GM12878 (cell line): Measurements from ENCODE around the gene MAPK1IP1L. TPM values are rescaled to one million over a fixed set of nuclear protein-coding genes. Genes with fewer than 3 reads are reported as not detected.
A peak's percentile ranks its signal among the peaks of the same experiment; 100 is the strongest.

Experiments used
- BHLHE40 ChIP-seq, 2 experiments: fragments of 450-650 bp in 1 of 2; IDR thresholded peaks; 2 replicates each; pipeline ENCODE4 v1.6.1; 2011 to 2017; ENCODE audit warnings: low read depth in 2 of 2, borderline replicate concordance in 1 of 2, improper control_type of control experiment in 1 of 2, low read length in 1 of 2, mild to moderate bottlenecking in 1 of 2
- EP300 ChIP-seq, 2 experiments: fragments of 150-350 bp in 1 of 2; IDR thresholded peaks; 2 replicates each; pipeline ENCODE4 v1.6.1; 2011 to 2012; ENCODE audit warnings: low read depth in 2 of 2, low read length in 2 of 2, borderline replicate concordance in 1 of 2, improper control_type of control experiment in 1 of 2, inconsistent platforms in 1 of 2; ENCODE audit not compliant: control insufficient read depth in 1 of 2
- NR2F1 ChIP-seq: fragments of 450-650 bp; conservative IDR thresholded peaks from 2 replicates; pipeline ENCODE4 v1.6.1; 2017; ENCODE audit warnings: mild to moderate bottlenecking
- polyA plus RNA-seq, 11 experiments: library from polyadenylated mRNA; depleted of rRNA in 4 of 11; unstranded in 6 of 11; stranded (reverse) in 5 of 11; fragments of >200 nt; fragmentation: Nextera tagmentation in 4 of 11; fragmentation: Illumina TruSeq in 1 of 11; extraction: Ambion mirVana in 4 of 11; extraction: Trizol in 1 of 11; gene quantifications; 1 replicate in 1 of 11; 2 replicates in 10 of 11; pipeline versions ENCODE4 v1.2.1 to v1.2.3, GENCODE V29; 2011 to 2016; ENCODE audit warnings: inconsistent platforms in 2 of 11, missing spikeins in 2 of 11, low read depth in 1 of 11
- total RNA-seq, 4 experiments: library from RNA; depleted of rRNA in 3 of 4; stranded (reverse); fragments of >200 nt in 3 of 4; fragmentation: Illumina TruSeq in 1 of 4; extraction: Trizol in 1 of 4; gene quantifications; 2 replicates each; pipeline versions ENCODE4 v1.2.1 to v1.2.3, GENCODE V29; 2013 to 2021
- TF ChIP-seq, protein P1 (sequence below): fragments of 450-650 bp; IDR thresholded peaks from 2 replicates; pipeline ENCODE4 v1.6.1; 2017; ENCODE audit warnings: mild to moderate bottlenecking, moderate library complexity
- TF ChIP-seq, protein P2 (sequence below): fragments of 450-650 bp; formaldehyde crosslinking; IDR thresholded peaks from 2 replicates; pipeline ENCODE4 v1.4.0; 2020; ENCODE audit warnings: mild to moderate bottlenecking, moderate library complexity
- TF ChIP-seq, protein P3 (sequence below): fragments of 450-650 bp; IDR thresholded peaks from 2 replicates; pipeline ENCODE4 v1.6.1; 2017; ENCODE audit warnings: mild to moderate bottlenecking, moderate library complexity
- TF ChIP-seq, protein P4 (sequence below): IDR thresholded peaks from 2 replicates; pipeline ENCODE4 v1.6.1; 2011; ENCODE audit warnings: low read depth, mild to moderate bottlenecking, low read length, moderate library complexity, borderline replicate concordance; ENCODE audit errors: extremely low read depth
- TF ChIP-seq, protein P5 (sequence below): fragments of 450-650 bp; IDR thresholded peaks from 2 replicates; pipeline ENCODE4 v1.6.1; 2017; ENCODE audit warnings: antibody characterized with exemption, mild to moderate bottlenecking, moderate library complexity
- TF ChIP-seq, protein P6 (sequence below): fragments of 450-650 bp; IDR thresholded peaks from 2 replicates; pipeline ENCODE4 v1.6.1; 2017; ENCODE audit warnings: low read depth, mild to moderate bottlenecking, moderate library complexity

MAPK1IP1L gene
- total and polyA plus RNA-seq, 10 of the 15 experiments (the other 5 are each of a cell fraction or from before 2014, with no cell fraction given), result 44.6 to 117 (median 73.0) TPM

DNA sequence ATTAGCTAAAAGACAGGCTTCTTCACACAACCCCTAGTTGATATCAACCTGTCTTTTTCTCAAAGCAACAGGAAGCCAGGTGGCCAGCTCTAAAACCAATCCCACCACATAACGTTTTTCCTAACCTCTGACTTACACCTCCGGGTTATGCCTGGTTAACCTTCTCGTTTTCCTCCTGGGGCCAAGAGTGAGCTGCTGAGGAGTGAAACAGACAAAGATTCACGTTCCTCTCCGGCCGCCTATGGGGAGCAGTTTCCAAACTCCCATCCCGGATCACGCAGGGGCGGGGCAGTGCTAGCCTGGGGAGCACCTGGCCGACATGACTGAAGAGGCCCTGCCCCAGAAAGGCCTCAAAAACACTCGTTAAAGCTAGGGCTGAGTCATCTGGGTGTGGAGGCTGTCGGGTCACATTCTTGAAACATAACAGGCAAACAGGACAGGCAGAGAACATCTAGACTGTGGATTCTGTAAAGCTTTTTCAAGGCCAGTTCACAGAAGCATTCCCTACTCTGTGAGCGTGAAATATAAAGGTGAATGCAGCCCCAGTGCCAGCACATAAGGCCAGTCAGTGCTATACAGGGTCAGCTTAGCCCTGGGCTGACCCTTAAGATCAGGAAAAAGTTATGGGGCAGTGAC lies 51.7 kb downstream of the MAPK1IP1L start (continued):
- TF ChIP-seq, protein P1, sequence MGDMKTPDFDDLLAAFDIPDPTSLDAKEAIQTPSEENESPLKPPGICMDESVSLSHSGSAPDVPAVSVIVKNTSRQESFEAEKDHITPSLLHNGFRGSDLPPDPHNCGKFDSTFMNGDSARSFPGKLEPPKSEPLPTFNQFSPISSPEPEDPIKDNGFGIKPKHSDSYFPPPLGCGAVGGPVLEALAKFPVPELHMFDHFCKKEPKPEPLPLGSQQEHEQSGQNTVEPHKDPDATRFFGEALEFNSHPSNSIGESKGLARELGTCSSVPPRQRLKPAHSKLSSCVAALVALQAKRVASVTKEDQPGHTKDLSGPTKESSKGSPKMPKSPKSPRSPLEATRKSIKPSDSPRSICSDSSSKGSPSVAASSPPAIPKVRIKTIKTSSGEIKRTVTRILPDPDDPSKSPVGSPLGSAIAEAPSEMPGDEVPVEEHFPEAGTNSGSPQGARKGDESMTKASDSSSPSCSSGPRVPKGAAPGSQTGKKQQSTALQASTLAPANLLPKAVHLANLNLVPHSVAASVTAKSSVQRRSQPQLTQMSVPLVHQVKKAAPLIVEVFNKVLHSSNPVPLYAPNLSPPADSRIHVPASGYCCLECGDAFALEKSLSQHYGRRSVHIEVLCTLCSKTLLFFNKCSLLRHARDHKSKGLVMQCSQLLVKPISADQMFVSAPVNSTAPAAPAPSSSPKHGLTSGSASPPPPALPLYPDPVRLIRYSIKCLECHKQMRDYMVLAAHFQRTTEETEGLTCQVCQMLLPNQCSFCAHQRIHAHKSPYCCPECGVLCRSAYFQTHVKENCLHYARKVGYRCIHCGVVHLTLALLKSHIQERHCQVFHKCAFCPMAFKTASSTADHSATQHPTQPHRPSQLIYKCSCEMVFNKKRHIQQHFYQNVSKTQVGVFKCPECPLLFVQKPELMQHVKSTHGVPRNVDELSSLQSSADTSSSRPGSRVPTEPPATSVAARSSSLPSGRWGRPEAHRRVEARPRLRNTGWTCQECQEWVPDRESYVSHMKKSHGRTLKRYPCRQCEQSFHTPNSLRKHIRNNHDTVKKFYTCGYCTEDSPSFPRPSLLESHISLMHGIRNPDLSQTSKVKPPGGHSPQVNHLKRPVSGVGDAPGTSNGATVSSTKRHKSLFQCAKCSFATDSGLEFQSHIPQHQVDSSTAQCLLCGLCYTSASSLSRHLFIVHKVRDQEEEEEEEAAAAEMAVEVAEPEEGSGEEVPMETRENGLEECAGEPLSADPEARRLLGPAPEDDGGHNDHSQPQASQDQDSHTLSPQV, result peak; percentile 77
- TF ChIP-seq, protein P2, sequence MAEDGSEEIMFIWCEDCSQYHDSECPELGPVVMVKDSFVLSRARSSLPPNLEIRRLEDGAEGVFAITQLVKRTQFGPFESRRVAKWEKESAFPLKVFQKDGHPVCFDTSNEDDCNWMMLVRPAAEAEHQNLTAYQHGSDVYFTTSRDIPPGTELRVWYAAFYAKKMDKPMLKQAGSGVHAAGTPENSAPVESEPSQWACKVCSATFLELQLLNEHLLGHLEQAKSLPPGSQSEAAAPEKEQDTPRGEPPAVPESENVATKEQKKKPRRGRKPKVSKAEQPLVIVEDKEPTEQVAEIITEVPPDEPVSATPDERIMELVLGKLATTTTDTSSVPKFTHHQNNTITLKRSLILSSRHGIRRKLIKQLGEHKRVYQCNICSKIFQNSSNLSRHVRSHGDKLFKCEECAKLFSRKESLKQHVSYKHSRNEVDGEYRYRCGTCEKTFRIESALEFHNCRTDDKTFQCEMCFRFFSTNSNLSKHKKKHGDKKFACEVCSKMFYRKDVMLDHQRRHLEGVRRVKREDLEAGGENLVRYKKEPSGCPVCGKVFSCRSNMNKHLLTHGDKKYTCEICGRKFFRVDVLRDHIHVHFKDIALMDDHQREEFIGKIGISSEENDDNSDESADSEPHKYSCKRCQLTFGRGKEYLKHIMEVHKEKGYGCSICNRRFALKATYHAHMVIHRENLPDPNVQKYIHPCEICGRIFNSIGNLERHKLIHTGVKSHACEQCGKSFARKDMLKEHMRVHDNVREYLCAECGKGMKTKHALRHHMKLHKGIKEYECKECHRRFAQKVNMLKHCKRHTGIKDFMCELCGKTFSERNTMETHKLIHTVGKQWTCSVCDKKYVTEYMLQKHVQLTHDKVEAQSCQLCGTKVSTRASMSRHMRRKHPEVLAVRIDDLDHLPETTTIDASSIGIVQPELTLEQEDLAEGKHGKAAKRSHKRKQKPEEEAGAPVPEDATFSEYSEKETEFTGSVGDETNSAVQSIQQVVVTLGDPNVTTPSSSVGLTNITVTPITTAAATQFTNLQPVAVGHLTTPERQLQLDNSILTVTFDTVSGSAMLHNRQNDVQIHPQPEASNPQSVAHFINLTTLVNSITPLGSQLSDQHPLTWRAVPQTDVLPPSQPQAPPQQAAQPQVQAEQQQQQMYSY (CRISPR knock-in tag), result no peak
- TF ChIP-seq EP300 (IDR thresholded peaks at IDR 0.05; ENCODE audit: borderline replicate concordance in 1 of 2, control insufficient read depth in 1 of 2, low read depth in 2 of 2, low read length in 2 of 2) (peak; percentile 11 to 81; a peak in 2 of 4 replicates), NR2F1 (peak; percentile 77), BHLHE40 (IDR thresholded peaks at IDR 0.05; ENCODE audit: borderline replicate concordance in 1 of 2, low read depth in 2 of 2, low read length in 1 of 2) (peak; percentile 69 to 78; a peak in 3 of 4 replicates)
- TF ChIP-seq, protein P3, sequence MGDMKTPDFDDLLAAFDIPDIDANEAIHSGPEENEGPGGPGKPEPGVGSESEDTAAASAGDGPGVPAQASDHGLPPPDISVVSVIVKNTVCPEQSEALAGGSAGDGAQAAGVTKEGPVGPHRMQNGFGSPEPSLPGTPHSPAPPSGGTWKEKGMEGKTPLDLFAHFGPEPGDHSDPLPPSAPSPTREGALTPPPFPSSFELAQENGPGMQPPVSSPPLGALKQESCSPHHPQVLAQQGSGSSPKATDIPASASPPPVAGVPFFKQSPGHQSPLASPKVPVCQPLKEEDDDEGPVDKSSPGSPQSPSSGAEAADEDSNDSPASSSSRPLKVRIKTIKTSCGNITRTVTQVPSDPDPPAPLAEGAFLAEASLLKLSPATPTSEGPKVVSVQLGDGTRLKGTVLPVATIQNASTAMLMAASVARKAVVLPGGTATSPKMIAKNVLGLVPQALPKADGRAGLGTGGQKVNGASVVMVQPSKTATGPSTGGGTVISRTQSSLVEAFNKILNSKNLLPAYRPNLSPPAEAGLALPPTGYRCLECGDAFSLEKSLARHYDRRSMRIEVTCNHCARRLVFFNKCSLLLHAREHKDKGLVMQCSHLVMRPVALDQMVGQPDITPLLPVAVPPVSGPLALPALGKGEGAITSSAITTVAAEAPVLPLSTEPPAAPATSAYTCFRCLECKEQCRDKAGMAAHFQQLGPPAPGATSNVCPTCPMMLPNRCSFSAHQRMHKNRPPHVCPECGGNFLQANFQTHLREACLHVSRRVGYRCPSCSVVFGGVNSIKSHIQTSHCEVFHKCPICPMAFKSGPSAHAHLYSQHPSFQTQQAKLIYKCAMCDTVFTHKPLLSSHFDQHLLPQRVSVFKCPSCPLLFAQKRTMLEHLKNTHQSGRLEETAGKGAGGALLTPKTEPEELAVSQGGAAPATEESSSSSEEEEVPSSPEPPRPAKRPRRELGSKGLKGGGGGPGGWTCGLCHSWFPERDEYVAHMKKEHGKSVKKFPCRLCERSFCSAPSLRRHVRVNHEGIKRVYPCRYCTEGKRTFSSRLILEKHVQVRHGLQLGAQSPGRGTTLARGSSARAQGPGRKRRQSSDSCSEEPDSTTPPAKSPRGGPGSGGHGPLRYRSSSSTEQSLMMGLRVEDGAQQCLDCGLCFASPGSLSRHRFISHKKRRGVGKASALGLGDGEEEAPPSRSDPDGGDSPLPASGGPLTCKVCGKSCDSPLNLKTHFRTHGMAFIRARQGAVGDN, result peak; percentile 95
- TF ChIP-seq, protein P4, sequence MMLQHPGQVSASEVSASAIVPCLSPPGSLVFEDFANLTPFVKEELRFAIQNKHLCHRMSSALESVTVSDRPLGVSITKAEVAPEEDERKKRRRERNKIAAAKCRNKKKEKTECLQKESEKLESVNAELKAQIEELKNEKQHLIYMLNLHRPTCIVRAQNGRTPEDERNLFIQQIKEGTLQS, result no peak
- TF ChIP-seq, protein P5, sequence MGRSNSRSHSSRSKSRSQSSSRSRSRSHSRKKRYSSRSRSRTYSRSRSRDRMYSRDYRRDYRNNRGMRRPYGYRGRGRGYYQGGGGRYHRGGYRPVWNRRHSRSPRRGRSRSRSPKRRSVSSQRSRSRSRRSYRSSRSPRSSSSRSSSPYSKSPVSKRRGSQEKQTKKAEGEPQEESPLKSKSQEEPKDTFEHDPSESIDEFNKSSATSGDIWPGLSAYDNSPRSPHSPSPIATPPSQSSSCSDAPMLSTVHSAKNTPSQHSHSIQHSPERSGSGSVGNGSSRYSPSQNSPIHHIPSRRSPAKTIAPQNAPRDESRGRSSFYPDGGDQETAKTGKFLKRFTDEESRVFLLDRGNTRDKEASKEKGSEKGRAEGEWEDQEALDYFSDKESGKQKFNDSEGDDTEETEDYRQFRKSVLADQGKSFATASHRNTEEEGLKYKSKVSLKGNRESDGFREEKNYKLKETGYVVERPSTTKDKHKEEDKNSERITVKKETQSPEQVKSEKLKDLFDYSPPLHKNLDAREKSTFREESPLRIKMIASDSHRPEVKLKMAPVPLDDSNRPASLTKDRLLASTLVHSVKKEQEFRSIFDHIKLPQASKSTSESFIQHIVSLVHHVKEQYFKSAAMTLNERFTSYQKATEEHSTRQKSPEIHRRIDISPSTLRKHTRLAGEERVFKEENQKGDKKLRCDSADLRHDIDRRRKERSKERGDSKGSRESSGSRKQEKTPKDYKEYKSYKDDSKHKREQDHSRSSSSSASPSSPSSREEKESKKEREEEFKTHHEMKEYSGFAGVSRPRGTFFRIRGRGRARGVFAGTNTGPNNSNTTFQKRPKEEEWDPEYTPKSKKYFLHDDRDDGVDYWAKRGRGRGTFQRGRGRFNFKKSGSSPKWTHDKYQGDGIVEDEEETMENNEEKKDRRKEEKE, result no peak
- TF ChIP-seq, protein P6, sequence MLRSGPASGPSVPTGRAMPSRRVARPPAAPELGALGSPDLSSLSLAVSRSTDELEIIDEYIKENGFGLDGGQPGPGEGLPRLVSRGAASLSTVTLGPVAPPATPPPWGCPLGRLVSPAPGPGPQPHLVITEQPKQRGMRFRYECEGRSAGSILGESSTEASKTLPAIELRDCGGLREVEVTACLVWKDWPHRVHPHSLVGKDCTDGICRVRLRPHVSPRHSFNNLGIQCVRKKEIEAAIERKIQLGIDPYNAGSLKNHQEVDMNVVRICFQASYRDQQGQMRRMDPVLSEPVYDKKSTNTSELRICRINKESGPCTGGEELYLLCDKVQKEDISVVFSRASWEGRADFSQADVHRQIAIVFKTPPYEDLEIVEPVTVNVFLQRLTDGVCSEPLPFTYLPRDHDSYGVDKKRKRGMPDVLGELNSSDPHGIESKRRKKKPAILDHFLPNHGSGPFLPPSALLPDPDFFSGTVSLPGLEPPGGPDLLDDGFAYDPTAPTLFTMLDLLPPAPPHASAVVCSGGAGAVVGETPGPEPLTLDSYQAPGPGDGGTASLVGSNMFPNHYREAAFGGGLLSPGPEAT, result peak; percentile 69; the same call in 1 of the 2 replicates
